Epithelial cell of esophagus (primary cell): Measurements from ENCODE around the gene EPHB3.

ENCODE experiments used
- DNase-seq: peaks from one replicate; pipeline ENCODE4 v3.0.0; 2010; ENCODE audit warnings: low read depth
- H3K4me3 ChIP-seq: 2 replicates; pipeline ENCODE4 v1.5.1; 2011; ENCODE audit warnings: mild to moderate bottlenecking, low read length, control low read depth
- TF ChIP-seq, protein P1 (sequence below): IDR thresholded peaks from 2 replicates; pipeline ENCODE4 v1.5.1; 2011; ENCODE audit warnings: low read depth, mild to moderate bottlenecking, low read length, control low read depth, inconsistent platforms; ENCODE audit not compliant: insufficient read depth; ENCODE audit errors: missing control alignments

EPHB3 gene

DNA sequence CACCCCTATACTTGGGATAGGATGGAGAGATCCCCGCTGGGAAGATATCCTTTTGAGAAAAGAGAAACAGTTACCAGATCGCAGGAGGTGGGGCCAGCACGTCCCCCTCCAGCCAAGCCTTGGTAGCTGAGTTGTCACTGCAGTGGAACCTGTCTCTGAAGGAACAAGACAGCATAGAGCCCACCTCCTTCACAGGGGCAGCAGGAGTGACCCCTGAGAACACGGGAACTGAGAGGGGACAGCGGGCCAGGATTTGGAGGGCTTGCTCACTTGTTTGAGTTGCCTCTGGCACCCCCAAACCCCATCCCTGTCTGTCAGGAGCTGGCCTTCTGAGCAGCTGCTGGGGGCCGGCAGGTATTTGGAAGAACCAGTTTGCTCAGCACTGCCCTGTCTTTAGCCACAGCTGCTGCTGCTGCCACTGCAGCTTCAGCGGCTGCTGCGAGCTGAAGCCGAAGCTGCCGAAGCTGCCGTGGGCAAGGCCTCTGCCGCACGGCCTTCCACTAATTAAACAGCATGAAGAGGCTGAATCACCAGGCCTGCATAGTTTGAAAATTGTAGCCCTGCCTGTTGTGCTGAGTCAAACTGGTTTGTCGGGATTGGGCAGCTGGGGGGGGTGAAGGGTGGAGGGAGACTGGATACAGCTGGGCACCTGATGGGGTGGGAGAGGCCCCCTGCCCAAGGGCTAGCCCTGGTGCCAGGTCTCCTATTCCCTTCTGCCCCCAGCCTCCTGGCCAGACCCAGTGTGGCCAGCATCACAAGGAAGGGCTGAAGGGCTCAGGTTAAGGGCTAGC, 4.0 kb downstream of the EPHB3 start:
- TF ChIP-seq, protein P1, sequence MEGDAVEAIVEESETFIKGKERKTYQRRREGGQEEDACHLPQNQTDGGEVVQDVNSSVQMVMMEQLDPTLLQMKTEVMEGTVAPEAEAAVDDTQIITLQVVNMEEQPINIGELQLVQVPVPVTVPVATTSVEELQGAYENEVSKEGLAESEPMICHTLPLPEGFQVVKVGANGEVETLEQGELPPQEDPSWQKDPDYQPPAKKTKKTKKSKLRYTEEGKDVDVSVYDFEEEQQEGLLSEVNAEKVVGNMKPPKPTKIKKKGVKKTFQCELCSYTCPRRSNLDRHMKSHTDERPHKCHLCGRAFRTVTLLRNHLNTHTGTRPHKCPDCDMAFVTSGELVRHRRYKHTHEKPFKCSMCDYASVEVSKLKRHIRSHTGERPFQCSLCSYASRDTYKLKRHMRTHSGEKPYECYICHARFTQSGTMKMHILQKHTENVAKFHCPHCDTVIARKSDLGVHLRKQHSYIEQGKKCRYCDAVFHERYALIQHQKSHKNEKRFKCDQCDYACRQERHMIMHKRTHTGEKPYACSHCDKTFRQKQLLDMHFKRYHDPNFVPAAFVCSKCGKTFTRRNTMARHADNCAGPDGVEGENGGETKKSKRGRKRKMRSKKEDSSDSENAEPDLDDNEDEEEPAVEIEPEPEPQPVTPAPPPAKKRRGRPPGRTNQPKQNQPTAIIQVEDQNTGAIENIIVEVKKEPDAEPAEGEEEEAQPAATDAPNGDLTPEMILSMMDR: no peak
- peak; percentile 97 for DNase-seq
- H3K4me3 ChIP-seq: peak overlapping the region; percentile 45

DNA sequence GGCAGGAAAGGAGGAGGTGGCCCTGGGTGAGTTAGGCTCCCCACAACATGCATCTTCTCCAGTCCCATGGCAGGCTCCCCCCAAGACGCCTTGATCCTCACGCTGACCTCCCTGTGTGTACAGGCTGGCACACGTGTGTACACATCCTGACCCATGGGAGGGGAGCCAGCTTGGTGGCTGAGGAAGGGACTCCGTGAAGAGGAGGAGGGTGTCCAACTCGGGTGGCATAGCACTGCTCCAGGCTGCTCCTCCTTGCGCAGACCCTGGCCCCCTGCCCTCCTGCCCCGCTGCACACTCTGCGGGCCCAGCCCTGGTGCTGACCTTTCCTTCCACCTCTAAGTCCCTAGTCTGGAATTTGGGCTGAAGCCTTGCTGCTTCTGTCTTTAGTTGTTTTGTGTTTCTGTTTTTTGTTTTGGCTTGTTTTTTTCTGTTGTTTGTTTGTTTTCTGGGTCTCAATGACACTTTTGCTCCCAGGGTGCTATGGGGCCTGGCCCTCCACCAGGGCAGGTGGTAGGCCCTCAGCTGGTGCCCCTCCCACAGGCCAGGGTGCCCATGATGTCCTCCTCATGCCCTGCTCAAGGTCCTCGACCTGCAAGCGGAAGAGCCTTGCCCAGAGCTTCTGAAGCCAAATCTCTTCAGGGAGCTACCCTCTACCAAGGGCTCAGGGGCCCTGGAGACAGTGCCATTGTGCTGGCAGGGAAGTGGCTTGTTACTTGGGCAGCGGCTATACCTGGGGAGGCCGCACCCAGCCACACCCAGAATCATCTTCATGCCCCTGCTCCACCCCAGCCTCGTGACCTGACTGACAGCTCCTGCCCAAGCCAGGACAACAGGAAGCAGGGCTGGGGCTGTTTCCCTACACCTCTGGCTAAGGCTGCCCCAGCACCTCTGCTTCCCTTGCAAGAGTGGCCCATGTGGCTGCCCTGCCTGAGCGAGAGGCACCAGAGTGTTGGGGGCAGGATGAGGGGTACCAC, 5.1 kb downstream of the EPHB3 start:
- TF ChIP-seq, protein P1: no peak
- peak; percentile 76 for DNase-seq
- H3K4me3 ChIP-seq: peak overlapping the region; percentile 33

DNA sequence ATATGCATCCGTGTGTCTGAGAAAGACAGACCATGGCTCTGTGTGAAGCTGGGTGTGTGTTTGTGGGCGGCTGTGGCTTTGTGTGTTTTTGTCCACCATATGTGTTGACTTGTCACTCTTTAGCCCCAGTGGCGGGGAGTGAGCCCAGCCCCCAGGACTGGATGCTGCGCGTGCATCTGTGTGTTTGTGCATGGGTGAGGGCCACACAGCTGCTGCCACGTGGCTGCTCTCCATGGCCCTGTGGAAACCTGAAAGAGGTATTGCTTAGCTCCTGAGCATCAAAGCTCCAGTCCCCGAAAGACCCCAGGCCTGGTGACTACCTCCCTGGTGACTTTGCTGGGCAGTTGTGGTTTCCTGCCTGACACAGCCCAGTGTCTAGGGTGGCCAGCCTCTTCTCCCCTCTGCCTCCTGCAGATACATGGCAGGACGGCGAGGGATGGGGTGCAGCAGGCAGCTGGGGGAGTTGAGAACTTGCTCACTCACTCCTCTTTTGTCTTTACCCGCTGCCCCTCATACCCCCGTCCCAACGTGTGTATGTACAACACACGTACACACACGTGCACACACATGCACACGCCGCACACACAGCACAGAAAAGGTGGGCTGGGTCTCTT, 6.5 kb downstream of the EPHB3 start:
- no peak for DNase-seq
- peak overlapping the region; percentile 37 for H3K4me3 ChIP-seq
- TF ChIP-seq, protein P1: no peak

DNA sequence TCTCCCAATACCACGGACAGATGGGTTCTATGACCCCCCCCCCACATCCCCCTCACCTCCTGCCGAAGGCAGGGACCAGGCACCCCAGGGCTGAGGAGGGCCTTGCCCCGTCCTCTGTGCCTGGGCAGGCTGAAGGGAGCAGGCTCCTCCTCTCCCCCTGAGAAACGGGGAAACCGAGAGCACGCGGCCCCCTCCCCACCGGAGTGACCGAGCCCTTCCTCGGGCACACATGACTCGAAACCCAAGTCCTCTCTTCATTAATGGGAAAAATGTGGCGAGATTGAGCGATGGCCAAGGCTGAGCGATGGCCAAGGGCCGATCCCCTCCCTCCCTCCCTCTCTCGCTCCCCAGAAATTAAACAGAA, 7.0 kb downstream of the EPHB3 start:
- peak overlapping the region; percentile 37 for H3K4me3 ChIP-seq
- TF ChIP-seq, protein P1: no peak
- no peak for DNase-seq

DNA sequence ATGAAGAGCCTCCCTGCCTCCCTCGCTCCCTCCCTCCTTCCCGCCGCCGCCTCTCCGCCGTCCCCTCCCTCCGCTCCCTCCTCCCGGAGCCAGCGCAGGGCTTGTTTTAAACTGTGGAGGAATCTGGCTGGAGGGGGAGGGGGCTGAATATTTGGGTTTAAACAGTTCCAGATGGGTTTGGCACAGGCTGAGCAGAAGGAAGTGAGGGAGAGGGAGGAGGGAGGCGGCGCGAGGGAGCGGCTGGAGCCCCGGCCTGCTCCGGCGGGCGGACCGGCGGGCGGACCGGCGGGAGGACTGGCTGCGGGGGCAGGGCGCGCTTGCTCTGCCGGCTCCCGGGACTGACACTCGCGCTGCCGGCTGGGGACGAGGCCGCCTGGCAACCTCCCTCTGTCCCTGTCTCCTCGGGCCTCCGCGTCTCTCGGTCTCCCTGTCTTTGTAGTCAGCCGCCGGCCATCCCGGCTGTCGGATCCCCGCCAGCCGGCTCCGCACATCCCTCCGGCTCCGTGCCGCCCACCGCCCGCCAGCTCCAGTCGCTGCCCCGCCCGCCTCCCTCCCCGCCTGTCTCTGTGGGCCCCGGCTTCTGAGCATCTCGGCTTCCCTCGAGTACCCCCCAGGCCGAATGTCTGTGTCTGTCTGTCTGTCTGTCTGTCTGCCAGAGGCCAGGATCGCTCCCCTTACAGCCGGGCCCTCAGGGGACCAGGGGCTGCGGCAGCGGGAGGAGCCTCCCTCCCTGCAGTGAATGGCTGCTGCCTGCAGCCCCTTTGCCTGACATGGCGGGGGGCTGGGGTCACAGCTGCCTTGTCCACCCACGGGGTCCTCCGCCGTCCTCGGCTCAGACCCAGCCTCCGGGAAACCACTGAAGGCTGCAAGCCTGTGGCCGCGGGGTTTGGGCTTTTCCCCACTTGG, 7.6 kb downstream of the EPHB3 start:
- peak; percentile 72 for DNase-seq

More for the DNA sequence above, 7.6 kb downstream of the EPHB3 start:
- TF ChIP-seq, protein P1: no peak
- H3K4me3 ChIP-seq: peak overlapping the region; percentile 37
